Measurements from ENCODE around the gene IGSF22.

The IGSF22 gene

DNA sequence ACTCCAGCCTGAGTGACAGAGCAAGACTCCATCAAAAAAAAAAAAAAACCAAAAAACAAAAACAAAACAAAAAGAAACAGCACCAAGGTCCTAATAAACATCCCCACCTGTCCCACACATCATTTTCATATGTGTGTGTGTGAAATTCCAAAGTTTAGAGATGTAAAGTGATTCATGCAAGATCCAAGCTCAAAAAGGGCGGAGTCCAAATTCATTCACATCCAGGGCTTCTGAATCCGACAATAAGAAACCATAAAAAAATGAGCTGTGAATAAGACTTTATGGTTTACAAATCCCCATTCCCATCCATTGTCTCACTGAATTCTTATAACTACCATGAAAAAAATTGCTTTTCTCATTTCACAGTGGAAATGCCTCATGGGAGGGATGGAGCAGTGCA lies 30.9 kb upstream of the IGSF22 start:
- H3K4me3 ChIP-seq (ENCODE audit: low read length), result no peak overlapping the region

DNA sequence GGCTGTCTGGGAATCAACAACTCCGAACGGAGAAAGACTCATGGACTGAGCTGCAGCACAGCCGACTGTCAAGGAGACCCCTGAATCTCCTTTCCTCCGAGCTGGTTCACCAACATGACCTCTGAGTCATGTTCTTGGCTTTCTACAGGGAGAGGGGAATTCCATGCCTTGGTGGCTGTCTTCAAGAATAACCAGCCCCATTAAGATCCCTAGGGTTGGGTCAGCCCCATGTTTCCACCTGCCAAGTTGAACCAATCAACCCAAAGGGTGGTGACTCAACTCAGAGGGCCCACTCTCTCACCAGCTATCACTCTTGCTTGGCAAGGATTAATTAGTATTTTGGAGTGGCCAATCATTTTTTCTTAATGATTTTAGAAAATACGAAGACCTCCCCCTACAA lies 28.3 kb upstream of the IGSF22 start:
- H3K4me3 ChIP-seq (ENCODE audit: low read length), result no peak overlapping the region
- TF ChIP-seq ZNF274 (IDR thresholded peaks at IDR 0.05; ENCODE audit: low read depth, low read length), result no peak

More for the DNA sequence above, 30.9 kb upstream of the IGSF22 start:
- TF ChIP-seq ZNF274 (IDR thresholded peaks at IDR 0.05; ENCODE audit: low read depth, low read length), result no peak

DNA sequence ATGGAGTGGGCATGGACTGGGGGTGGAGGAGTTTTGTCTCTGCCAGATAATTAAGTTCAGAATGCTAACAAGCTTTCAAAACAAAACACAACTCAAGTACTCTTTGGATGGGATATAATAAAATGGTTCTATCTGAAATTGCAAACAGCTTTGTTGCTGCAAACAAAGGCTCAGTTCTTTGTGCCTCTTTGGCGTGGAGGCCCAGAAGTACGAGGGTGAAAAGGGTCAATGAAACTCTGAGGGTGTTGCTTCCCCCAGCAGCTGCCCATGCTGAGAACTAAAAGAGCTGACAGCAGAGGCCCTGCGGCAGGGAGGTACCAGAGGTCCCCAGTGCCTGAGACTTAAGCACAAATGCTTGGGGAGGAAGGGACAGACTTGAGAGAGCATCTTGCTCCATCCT lies 26.5 kb upstream of the IGSF22 start:
- H3K4me3 ChIP-seq (ENCODE audit: low read length), result no peak overlapping the region
- TF ChIP-seq ZNF274 (IDR thresholded peaks at IDR 0.05; ENCODE audit: low read depth, low read length), result no peak

DNA sequence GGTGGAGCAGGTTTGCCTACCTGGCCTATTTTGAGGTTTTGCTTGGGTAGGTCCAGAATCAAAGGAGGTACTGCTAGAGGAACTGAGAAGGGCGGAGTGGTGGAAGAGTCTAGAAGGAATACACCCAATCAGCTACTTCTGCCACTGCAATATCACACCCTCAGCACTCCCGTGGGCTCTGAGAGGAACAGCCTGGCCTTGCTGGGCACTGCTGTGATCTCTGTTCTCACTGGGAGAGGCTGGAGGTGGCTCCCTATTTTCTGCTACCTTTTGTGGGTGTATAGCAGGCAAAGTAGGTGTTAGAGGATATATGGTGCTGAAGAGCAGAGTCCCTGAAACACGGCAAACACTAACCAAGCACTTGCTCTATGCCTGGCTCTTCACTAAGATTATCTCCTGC lies 25.0 kb upstream of the IGSF22 start:
- no peak for TF ChIP-seq ZNF274 (IDR thresholded peaks at IDR 0.05; ENCODE audit: low read depth, low read length)

DNA sequence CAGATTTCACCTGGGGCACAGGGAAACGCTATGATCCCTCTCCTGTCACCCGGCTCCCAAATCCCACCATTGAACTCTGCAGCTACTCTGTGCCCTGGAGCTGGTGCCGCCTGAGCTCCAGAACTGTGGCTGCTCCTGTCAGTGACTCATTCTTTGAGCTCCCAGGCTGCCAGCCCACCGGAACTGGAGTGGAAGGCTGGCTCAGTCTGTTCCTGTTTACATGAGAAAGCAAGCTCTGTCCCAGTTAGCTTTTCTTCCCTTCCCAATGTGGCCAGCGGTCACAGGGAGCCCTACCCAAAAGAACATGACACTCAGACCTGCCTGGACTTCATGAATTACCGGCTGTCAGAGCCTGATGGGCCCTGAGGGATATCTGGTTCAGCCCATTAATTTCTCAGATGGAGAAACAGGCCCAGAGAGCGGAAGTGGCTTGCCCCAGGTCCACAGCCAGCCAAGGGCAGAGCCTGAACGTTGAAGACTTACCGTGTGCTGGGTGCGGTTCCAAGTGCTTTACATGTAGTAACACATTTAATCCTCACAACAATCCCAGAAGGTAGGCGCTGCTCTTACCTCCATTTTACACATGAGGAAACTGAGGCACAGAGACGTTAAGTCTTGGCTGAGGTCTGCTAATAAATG lies 23.8 kb upstream of the IGSF22 start:
- no peak for TF ChIP-seq ZNF274 (IDR thresholded peaks at IDR 0.05; ENCODE audit: low read depth, low read length)
- no peak overlapping the region for H3K4me3 ChIP-seq (ENCODE audit: low read length)

More for the DNA sequence above, 25.0 kb upstream of the IGSF22 start:
- H3K4me3 ChIP-seq (ENCODE audit: low read length), result no peak overlapping the region

DNA sequence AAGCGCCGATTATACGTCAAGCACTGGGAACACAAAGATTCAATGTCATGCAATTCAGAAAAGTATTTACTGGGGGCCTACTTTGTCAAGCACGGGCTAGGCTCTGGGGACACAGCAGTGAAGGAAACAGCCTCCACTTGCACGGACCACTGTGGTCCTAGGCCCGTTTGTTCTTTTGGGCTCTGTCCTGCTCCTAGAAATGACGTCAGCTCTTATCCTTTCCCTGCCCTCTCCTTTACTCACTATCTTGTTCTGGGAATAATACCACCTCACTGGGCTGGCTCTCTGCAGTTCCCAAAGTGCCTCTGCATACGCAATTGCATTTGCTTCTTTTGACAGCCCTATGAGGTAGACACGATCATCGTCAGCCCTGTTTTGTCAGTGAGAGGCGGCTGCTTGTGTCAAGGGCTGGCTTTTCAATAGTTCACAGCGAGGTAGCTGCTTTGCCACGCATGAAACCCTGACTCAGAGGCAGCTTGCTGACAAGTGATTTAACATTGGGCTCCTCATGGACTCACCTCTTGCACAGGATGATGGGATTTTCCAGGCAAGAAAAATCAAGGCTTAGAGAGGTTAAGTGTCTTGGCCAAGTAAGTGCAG lies 22.9 kb upstream of the IGSF22 start:
- no peak for TF ChIP-seq ZNF274 (IDR thresholded peaks at IDR 0.05; ENCODE audit: low read depth, low read length)
- no peak overlapping the region for H3K4me3 ChIP-seq (ENCODE audit: low read length)

DNA sequence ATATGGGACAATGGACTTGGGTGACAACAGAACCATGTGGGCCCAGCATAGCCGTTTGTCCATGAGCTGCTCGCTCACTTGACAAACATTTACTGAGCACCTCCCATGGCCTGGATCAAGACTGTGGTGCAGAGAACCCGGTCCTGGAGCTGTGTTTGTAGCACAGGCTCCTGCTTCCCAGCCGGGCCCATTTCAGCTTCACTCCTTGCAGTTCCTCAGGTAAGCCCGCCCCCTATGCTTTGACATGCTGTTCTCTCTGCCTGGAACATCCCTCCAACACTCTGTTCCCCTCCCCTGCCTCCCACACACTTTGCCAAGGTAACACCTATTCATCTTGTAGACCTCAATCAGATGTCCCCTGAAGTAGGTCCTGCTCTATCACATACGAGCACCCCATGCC lies 19.3 kb upstream of the IGSF22 start:
- no peak for TF ChIP-seq ZNF274 (IDR thresholded peaks at IDR 0.05; ENCODE audit: low read depth, low read length)

DNA sequence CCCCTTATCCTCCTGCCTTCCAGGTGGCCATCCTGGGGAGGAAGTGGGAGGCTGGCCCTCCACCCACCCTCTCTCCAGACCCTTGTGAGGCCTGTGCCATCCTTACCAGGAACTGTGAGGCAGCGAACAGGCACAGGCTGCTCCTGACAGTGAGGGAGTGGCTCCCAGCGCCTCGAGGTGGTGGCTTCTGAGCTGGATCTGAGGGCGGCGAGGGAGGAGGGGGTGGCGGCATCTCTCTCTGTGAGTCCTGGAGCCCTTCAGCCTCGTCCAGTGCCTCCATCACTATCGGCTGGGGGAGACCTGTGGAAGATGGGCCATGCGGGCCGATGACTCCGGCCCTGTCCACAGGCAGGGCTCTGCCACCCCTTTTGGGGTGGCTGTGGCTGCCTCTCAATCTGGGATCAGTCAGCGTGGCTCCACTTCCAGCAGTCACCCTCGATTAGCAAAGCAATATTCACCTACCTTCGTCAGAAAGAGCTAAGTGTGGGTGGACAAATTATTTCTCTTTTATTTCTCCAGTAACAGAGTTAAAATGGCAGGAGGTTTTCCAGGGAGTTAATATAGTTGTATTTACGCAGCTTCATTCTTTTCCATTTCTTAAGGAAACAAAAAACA lies 18.0 kb upstream of the IGSF22 start:
- no peak for TF ChIP-seq ZNF274 (IDR thresholded peaks at IDR 0.05; ENCODE audit: low read depth, low read length)
- no peak overlapping the region for H3K4me3 ChIP-seq (ENCODE audit: low read length)

More for the DNA sequence above, 19.3 kb upstream of the IGSF22 start:
- H3K4me3 ChIP-seq (ENCODE audit: low read length), result no peak overlapping the region

DNA sequence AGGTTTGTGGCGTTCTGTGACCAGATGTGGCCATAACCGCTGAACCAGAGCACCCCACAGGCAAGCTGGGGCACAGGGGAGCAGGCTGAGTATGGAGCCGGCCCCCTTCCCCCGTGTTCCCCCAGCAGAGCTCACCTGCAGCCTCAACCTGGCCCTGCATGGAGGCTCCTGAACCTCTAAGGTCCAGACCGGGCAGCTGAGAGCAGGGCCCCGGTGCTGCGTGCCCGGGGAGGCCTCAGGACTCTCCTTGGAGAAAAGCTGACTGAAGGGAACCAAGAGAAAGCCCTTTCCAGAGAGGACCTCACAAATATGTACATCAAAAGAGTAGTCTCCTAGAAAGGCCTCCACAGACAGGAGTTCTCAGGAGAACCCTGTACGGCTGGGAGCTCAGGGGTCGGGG lies 17.4 kb upstream of the IGSF22 start:
- H3K4me3 ChIP-seq (ENCODE audit: low read length), result no peak overlapping the region
- TF ChIP-seq ZNF274 (IDR thresholded peaks at IDR 0.05; ENCODE audit: low read depth, low read length), result no peak

DNA sequence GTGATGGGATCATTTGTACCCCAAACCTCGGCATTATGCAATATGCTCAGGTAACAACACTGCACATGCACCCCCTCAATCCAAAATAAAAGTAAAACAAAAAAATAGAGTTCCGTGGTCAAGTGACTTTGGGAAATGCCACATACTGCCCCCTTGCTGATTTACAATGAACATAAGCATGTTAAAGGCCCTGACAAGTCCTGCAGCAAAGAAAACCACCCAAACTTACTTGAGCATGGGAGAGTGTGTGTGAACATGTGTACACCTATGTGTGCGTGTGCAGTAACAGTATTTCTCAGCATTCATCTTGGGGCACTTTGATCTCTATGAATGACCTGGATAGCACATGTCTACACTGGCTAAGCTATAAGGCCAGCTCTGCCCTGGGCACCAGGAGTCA lies 15.8 kb upstream of the IGSF22 start:
- H3K4me3 ChIP-seq (ENCODE audit: low read length), result no peak overlapping the region

DNA sequence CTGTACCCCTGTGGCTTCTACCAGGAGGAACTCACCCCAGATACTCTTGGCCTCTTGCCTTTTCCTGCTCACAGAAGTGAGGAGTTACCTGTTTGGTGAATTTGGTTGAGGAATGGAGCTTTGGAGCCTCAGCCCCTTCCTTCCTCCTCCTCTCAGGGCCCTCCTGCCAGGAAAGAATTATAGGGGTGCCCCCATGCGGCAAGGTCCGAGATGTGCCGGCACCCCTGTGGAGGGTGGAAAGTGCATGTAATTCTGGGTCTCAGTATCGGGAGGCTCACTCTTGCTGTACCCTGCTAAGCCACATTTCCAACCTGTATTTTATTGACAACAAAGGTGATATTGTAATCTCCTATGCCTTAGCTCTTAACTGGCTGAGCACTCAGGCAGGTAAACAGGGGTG lies 13.7 kb upstream of the IGSF22 start:
- no peak overlapping the region for H3K4me3 ChIP-seq (ENCODE audit: low read length)
- TF ChIP-seq ZNF274 (IDR thresholded peaks at IDR 0.05; ENCODE audit: low read depth, low read length), result no peak

More for the DNA sequence above, 15.8 kb upstream of the IGSF22 start:
- no peak for TF ChIP-seq ZNF274 (IDR thresholded peaks at IDR 0.05; ENCODE audit: low read depth, low read length)

DNA sequence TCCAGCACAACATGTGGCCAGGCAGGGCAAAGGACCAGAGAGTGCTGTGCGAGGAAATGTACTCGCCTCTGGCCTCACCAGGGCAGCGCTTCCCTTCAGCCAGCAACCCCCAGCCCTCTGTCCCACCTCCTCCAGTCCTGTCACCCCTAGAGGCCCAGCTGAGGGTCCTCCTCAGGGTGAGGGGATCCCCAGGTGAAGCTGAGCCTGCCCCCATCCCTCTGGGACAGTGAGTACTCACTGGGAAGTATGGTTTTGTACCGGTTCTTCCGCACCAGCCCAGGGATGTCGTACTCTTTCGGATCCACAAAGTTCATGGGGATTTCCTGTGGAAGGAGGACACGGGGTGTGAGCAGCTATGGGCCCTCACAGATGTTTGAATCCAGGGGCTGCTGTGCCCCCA lies 11.7 kb upstream of the IGSF22 start:
- H3K4me3 ChIP-seq (ENCODE audit: low read length), result no peak overlapping the region
- no peak for TF ChIP-seq ZNF274 (IDR thresholded peaks at IDR 0.05; ENCODE audit: low read depth, low read length)

DNA sequence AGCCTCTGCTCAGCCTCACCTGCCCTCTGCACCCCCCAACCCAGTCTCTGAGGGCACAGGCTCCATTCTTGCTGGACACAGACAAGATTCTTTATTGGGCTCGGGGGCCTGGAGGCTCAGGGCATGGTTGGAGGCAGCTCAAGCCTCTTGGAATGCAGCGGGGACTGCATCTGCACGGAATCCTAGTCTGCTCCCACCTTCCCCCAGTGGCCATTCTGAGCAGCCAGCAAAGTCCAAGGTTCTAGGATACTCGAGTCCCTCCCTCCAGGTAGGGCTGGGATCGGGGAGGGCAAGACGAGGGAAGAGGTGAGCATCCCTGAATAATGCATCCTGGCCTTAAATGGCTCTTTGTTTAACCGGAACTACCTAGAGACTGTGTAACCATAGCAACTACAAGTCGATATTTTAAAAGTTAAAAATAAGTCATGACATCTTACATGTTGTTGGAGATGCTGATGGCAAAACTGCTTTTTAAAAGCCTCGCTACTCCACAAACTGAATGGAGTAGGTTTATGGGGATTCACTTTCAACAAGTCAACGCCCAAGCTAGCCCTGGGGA lies 10.7 kb upstream of the IGSF22 start:
- TF ChIP-seq ZNF274 (IDR thresholded peaks at IDR 0.05; ENCODE audit: low read depth, low read length), result no peak

DNA sequence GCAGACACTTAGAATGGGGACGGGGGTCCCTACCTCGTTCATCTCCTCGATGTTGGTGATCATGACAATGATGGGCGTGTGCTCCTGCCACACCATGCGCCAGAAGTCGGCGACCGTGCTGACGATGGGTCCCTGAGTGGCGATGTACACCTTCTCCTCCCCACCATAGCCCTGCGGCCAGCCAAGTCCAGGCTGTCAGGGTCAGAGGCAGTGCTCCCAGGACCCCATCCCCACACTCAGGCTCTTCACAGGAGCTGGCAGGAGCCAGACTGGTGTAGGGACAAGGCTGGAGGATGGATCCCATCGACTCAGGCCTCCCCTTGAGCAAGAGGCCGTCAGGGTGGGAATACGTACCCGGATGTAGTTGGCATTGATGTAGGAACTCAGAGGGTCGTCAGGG lies 7.2 kb upstream of the IGSF22 start:
- no peak overlapping the region for H3K4me3 ChIP-seq (ENCODE audit: low read length)
- no peak for TF ChIP-seq ZNF274 (IDR thresholded peaks at IDR 0.05; ENCODE audit: low read depth, low read length)

More for the DNA sequence above, 10.7 kb upstream of the IGSF22 start:
- H3K4me3 ChIP-seq (ENCODE audit: low read length), result no peak overlapping the region

All from GM08714 (cell line).